ENCODE measurements around the gene PDZD7.

DNA sequence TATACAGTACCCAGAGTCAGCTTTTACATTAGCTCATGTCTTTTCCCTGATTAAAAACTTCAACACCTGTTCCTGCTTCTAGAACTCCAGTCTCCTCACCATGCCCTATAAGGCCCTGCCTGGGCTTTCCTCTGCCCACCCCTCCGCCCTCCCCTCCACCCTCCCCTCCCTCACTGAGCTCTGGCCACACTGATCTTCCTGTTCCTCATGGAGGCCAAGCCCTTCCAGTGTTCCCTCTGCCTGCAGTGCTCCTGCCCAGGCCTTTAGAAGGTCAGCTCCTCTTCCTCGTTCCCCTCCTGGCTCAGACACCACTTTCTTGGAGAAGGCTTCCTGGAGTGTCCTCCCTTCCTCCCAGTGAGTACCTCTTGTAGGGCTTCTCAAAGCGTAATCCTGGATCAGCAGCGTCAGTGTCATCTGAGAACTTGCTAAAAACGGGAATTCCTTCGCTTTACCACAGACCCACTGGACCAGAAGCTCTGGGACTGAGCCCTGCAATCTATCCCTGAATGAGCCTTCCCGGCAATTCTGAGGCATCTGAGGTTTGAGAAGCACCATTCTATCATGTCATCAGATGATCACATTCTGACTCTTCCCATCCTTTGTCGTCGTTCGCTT, 3.7 kb downstream of the PDZD7 start:
- TF ChIP-seq POLR2A (IDR thresholded peaks at IDR 0.05) (no peak), POLR2AphosphoS5 (IDR thresholded peaks at IDR 0.05) (no peak)

Data from stomach (tissue), 4 donors.